ENCODE data around the gene CD300A. TPM values are rescaled to one million over a fixed set of nuclear protein-coding genes. Genes with fewer than 3 reads are reported as not detected.

The CD300A gene
- total and polyA plus RNA-seq, 2 of the 4 experiments (the other 2 are of a cell fraction) = not detected

GRCh38 chr17:74477411-74477810 is 11.0 kb downstream of the CD300A start:
- TF ChIP-seq SMC3 (IDR thresholded peaks at IDR 0.05; ENCODE audit: low read depth, low read length) = no peak
- TF ChIP-seq MXI1 (IDR thresholded peaks at IDR 0.05; ENCODE audit: borderline replicate concordance, low read depth, low read length) = no peak
- no peak for TF ChIP-seq RCOR1 (IDR thresholded peaks at IDR 0.05; ENCODE audit: insufficient replicate concordance, low read length)
- TF ChIP-seq NFE2L2 (IDR thresholded peaks at IDR 0.05; ENCODE audit: low read depth, low read length) = no peak
- TF ChIP-seq CHD1 (IDR thresholded peaks at IDR 0.05; ENCODE audit: low read depth, low read length) = no peak
- TF ChIP-seq RAD21 (IDR thresholded peaks at IDR 0.05; ENCODE audit: low read length) = no peak
- TF ChIP-seq USF2 (IDR thresholded peaks at IDR 0.05; ENCODE audit: low read depth, low read length) = no peak
- TF ChIP-seq CEBPB (IDR thresholded peaks at IDR 0.05; ENCODE audit: low read depth, low read length) = no peak
- no peak for TF ChIP-seq RFX5 (IDR thresholded peaks at IDR 0.05; ENCODE audit: low read depth, low read length)
- no peak for TF ChIP-seq POLR2A (IDR thresholded peaks at IDR 0.05; ENCODE audit: low read depth, low read length)
- no peak for TF ChIP-seq BHLHE40 (IDR thresholded peaks at IDR 0.05; ENCODE audit: low read depth, low read length)
- TF ChIP-seq FOS (IDR thresholded peaks at IDR 0.05; ENCODE audit: low read depth, low read length) = no peak
- TF ChIP-seq MAFK (IDR thresholded peaks at IDR 0.05; ENCODE audit: low read depth, low read length) = no peak
- TF ChIP-seq CTCF (conservative IDR thresholded peaks at IDR 0.05; ENCODE audit: low read depth, low read length) = no peak
- no peak for TF ChIP-seq ELK1 (IDR thresholded peaks at IDR 0.05; ENCODE audit: borderline replicate concordance, low read depth, low read length)
- ChIA-PET POLR2A (ENCODE audit: unreplicated experiment) (no interaction called here), CTCF (no interaction called here)
- Histone ChIP-seq H3K4ac (ENCODE audit: low read depth, low read length) (no peak overlapping the region), H3K9me3 (ENCODE audit: control insufficient read depth, insufficient read depth, low read length) (peaks cover 15% of the 10 kb centered on the region), H3K27ac (ENCODE audit: insufficient read depth, low read length) (no peak overlapping the region), H3K4me1 (ENCODE audit: control insufficient read depth, insufficient read depth, low read length) (no peaks in the 10 kb centered on the region), H3K9ac (ENCODE audit: low read depth, low read length) (no peak overlapping the region), H2BK120ac (ENCODE audit: low read depth, low read length) (no peak overlapping the region), H4K8ac (ENCODE audit: low read depth in 2 of 2, low read length in 2 of 2) (no peak overlapping the region), H3K27me3 (ENCODE audit: control insufficient read depth, insufficient read depth, low read length) (no peaks in the 10 kb centered on the region), H2BK15ac (ENCODE audit: low read depth, low read length) (no peak overlapping the region), H3K79me1 (ENCODE audit: low read depth in 1 of 2, low read length in 2 of 2) (no peaks in the 10 kb centered on the region), H3K9me1 (ENCODE audit: insufficient read depth, low read length) (no peaks in the 10 kb centered on the region), H2AK5ac (ENCODE audit: low read depth, low read length) (no peak overlapping the region), H3K18ac (ENCODE audit: low read depth, low read length) (no peak overlapping the region), H3K4me3 (ENCODE audit: insufficient read depth, low read depth, low read length) (no peak overlapping the region), H2AK9ac (replicated peaks; ENCODE audit: low read depth, low read length, poor library complexity) (no peak overlapping the region), H3K14ac (replicated peaks; ENCODE audit: low read depth, low read length) (no peak overlapping the region), H3K56ac (ENCODE audit: extremely low read depth, insufficient read depth, low read length) (no peak overlapping the region), H2BK20ac (ENCODE audit: low read depth, low read length) (no peak overlapping the region), H2AFZ (replicated peaks; ENCODE audit: low read length, poor library complexity) (no peak overlapping the region), H3K36me3 (ENCODE audit: control insufficient read depth, insufficient read depth, low read length) (no peaks in the 10 kb centered on the region), H3K23ac (ENCODE audit: low read depth, low read length) (no peak overlapping the region), H4K20me1 (ENCODE audit: insufficient read depth, low read length) (no peaks in the 10 kb centered on the region), H3K4me2 (ENCODE audit: low read depth, low read length) (no peak overlapping the region), H4K5ac (ENCODE audit: low read depth, low read length) (no peak overlapping the region), H4K91ac (ENCODE audit: insufficient read depth, low read depth, low read length) (no peak overlapping the region), H2BK5ac (ENCODE audit: low read depth, low read length, poor library complexity, severe bottlenecking) (no peak overlapping the region)
- in situ Hi-C loops (cut with MboI; ENCODE audit: low sequenced_read_pairs) = no loop called here
- BruUV-seq (replicated peaks) = no TSS peak
- dilution Hi-C loops (cut with HindIII; ENCODE audit: low sequenced_read_pairs, unreplicated experiment) = no loop called here
- DNase-seq = no peak
- no CpG with 5 or more reads among the region's 4 CpGs for WGBS, 2 experiments (ENCODE audit: extremely low coverage in 2 of 2, insufficient read length in 1 of 2)
- intact Hi-C loops (cut with micrococcal nuclease) = no loop called here
- ATAC-seq (ENCODE audit: low read depth) = no peak

All from IMR-90 (cell line).